ENCODE data around the gene JUNB.
"Not testable (repeated sequence)": the region's sequence is repeated elsewhere in the genome, so short reads cannot be mapped to it uniquely, and the experiment has no call there.

JUNB gene

GRCh38 chr19:12792853-12793289 lies 1.6 kb downstream of the JUNB start:
- Histone ChIP-seq H3K9me3 (replicated peaks; ENCODE audit: low read length) (no peaks in the 10 kb centered on the region), H3K4me1 (ENCODE audit: control insufficient read depth, insufficient read depth, low read length) (peaks cover 41% of the 10 kb centered on the region), H3K4me3 (ENCODE audit: low read length) (peak overlapping the region; percentile 96), H3K36me3 (ENCODE audit: insufficient read depth, low read length) (peaks cover 10% of the 10 kb centered on the region), H3K27me3 (ENCODE audit: control insufficient read depth, insufficient read depth, low read length) (no peaks in the 10 kb centered on the region), H3K4me2 (ENCODE audit: low read length) (peak overlapping the region; percentile 91), H3K9ac (ENCODE audit: low read depth, low read length) (peak overlapping the region; percentile 98)

GRCh38 chr19:12793290-12794195 lies 2.3 kb downstream of the JUNB start:
- H3K9me3 ChIP-seq (replicated peaks; ENCODE audit: low read length): no peaks in the 10 kb centered on the region
- H3K9ac ChIP-seq (ENCODE audit: low read depth, low read length): peak overlapping the region; percentile 98
- peaks cover 34% of the 10 kb centered on the region for H3K4me1 ChIP-seq (ENCODE audit: control insufficient read depth, insufficient read depth, low read length)
- peaks cover 10% of the 10 kb centered on the region for H3K36me3 ChIP-seq (ENCODE audit: insufficient read depth, low read length)
- peak overlapping the region; percentile 96 for H3K4me3 ChIP-seq (ENCODE audit: low read length)
- peak overlapping the region; percentile 91 for H3K4me2 ChIP-seq (ENCODE audit: low read length)
- no peaks in the 10 kb centered on the region for H3K27me3 ChIP-seq (ENCODE audit: control insufficient read depth, insufficient read depth, low read length)

- H3K4me3 ChIP-seq (ENCODE audit: low read length): peak overlapping the region; percentile 96
- no peaks in the 10 kb centered on the region for H3K27me3 ChIP-seq (ENCODE audit: control insufficient read depth, insufficient read depth, low read length)
- H3K36me3 ChIP-seq (ENCODE audit: insufficient read depth, low read length): peaks cover 11% of the 10 kb centered on the region
- peaks cover 26% of the 10 kb centered on the region for H3K4me1 ChIP-seq (ENCODE audit: control insufficient read depth, insufficient read depth, low read length)
- peak overlapping the region; percentile 98 for H3K9ac ChIP-seq (ENCODE audit: low read depth, low read length)
- peak overlapping the region; percentile 91 for H3K4me2 ChIP-seq (ENCODE audit: low read length)
- H3K9me3 ChIP-seq (replicated peaks; ENCODE audit: low read length): no peaks in the 10 kb centered on the region
These were observed 3.1 kb downstream of the JUNB start for GRCh38 chr19:12794196-12794941.

GRCh38 chr19:12794971-12795381 lies 3.7 kb downstream of the JUNB start:
- Histone ChIP-seq H3K27me3 (ENCODE audit: control insufficient read depth, insufficient read depth, low read length) (no peaks in the 10 kb centered on the region), H3K9me3 (replicated peaks; ENCODE audit: low read length) (no peaks in the 10 kb centered on the region), H3K4me1 (ENCODE audit: control insufficient read depth, insufficient read depth, low read length) (peaks cover 25% of the 10 kb centered on the region), H3K4me2 (ENCODE audit: low read length) (no peak overlapping the region), H3K9ac (ENCODE audit: low read depth, low read length) (no peak overlapping the region), H3K36me3 (ENCODE audit: insufficient read depth, low read length) (peaks cover 17% of the 10 kb centered on the region), H3K4me3 (ENCODE audit: low read length) (no peak overlapping the region)

GRCh38 chr19:12796146-12797071 lies 5.1 kb downstream of the JUNB start:
- H3K36me3 ChIP-seq (ENCODE audit: insufficient read depth, low read length): peaks cover 23% of the 10 kb centered on the region
- peak overlapping the region; percentile 61 for H3K4me2 ChIP-seq (ENCODE audit: low read length)
- no peaks in the 10 kb centered on the region for H3K9me3 ChIP-seq (replicated peaks; ENCODE audit: low read length)
- no peak overlapping the region for H3K9ac ChIP-seq (ENCODE audit: low read depth, low read length)
- H3K27me3 ChIP-seq (ENCODE audit: control insufficient read depth, insufficient read depth, low read length): no peaks in the 10 kb centered on the region
- H3K4me3 ChIP-seq (ENCODE audit: low read length): no peak overlapping the region
- peaks cover 24% of the 10 kb centered on the region for H3K4me1 ChIP-seq (ENCODE audit: control insufficient read depth, insufficient read depth, low read length)

- Histone ChIP-seq H3K4me3 (ENCODE audit: low read length) (no peak overlapping the region), H3K4me1 (ENCODE audit: control insufficient read depth, insufficient read depth, low read length) (peaks cover 31% of the 10 kb centered on the region), H3K27me3 (ENCODE audit: control insufficient read depth, insufficient read depth, low read length) (no peaks in the 10 kb centered on the region), H3K9me3 (replicated peaks; ENCODE audit: low read length) (no peaks in the 10 kb centered on the region), H3K9ac (ENCODE audit: low read depth, low read length) (no peak overlapping the region), H3K4me2 (ENCODE audit: low read length) (no peak overlapping the region), H3K36me3 (ENCODE audit: insufficient read depth, low read length) (peaks cover 23% of the 10 kb centered on the region)
These were observed 5.9 kb downstream of the JUNB start for GRCh38 chr19:12797141-12797587.

GRCh38 chr19:12797607-12798006 lies 6.3 kb downstream of the JUNB start:
- not testable (repeated sequence) for H3K27me3 ChIP-seq (ENCODE audit: control insufficient read depth, insufficient read depth, low read length); H3K9ac ChIP-seq (ENCODE audit: low read depth, low read length); H3K4me2 ChIP-seq (ENCODE audit: low read length); H3K9me3 ChIP-seq (replicated peaks; ENCODE audit: low read length); H3K4me3 ChIP-seq (ENCODE audit: low read length)
- Histone ChIP-seq H3K4me1 (ENCODE audit: control insufficient read depth, insufficient read depth, low read length) (peaks cover 36% of the 10 kb centered on the region), H3K36me3 (ENCODE audit: insufficient read depth, low read length) (peaks cover 18% of the 10 kb centered on the region)

- Histone ChIP-seq H3K4me2 (ENCODE audit: low read length) (peak overlapping the region; percentile 100), H3K4me3 (ENCODE audit: low read length) (no peak overlapping the region), H3K36me3 (ENCODE audit: insufficient read depth, low read length) (peaks cover 12% of the 10 kb centered on the region), H3K27me3 (ENCODE audit: control insufficient read depth, insufficient read depth, low read length) (no peaks in the 10 kb centered on the region), H3K4me1 (ENCODE audit: control insufficient read depth, insufficient read depth, low read length) (peaks cover 27% of the 10 kb centered on the region), H3K9ac (ENCODE audit: low read depth, low read length) (no peak overlapping the region), H3K9me3 (replicated peaks; ENCODE audit: low read length) (no peaks in the 10 kb centered on the region)
These were observed 8.6 kb downstream of the JUNB start for GRCh38 chr19:12799742-12800465.

GRCh38 chr19:12800466-12800770 lies 9.1 kb downstream of the JUNB start:
- H3K4me2 ChIP-seq (ENCODE audit: low read length): peak overlapping the region; percentile 100
- no peaks in the 10 kb centered on the region for H3K9me3 ChIP-seq (replicated peaks; ENCODE audit: low read length)
- H3K27me3 ChIP-seq (ENCODE audit: control insufficient read depth, insufficient read depth, low read length): no peaks in the 10 kb centered on the region
- H3K4me3 ChIP-seq (ENCODE audit: low read length): peak overlapping the region; percentile 99
- peak overlapping the region; percentile 89 for H3K9ac ChIP-seq (ENCODE audit: low read depth, low read length)
- H3K4me1 ChIP-seq (ENCODE audit: control insufficient read depth, insufficient read depth, low read length): peaks cover 27% of the 10 kb centered on the region
- H3K36me3 ChIP-seq (ENCODE audit: insufficient read depth, low read length): peaks cover 12% of the 10 kb centered on the region

GRCh38 chr19:12800923-12801465 lies 9.7 kb downstream of the JUNB start:
- Histone ChIP-seq H3K4me2 (ENCODE audit: low read length) (peak overlapping the region; percentile 100), H3K27me3 (ENCODE audit: control insufficient read depth, insufficient read depth, low read length) (no peaks in the 10 kb centered on the region), H3K9me3 (replicated peaks; ENCODE audit: low read length) (no peaks in the 10 kb centered on the region), H3K9ac (ENCODE audit: low read depth, low read length) (peak overlapping the region; percentile 89), H3K36me3 (ENCODE audit: insufficient read depth, low read length) (peaks cover 12% of the 10 kb centered on the region), H3K4me1 (ENCODE audit: control insufficient read depth, insufficient read depth, low read length) (peaks cover 26% of the 10 kb centered on the region), H3K4me3 (ENCODE audit: low read length) (peak overlapping the region; percentile 99)

All from skeletal muscle satellite cell (primary cell).